Kidney (tissue), 14 donors: Measurements from ENCODE around the gene ACOX3. TPM values are rescaled to one million over a fixed set of nuclear protein-coding genes. Genes with fewer than 3 reads are reported as not detected.
A peak's percentile ranks its signal among the peaks of the same experiment; 100 is the strongest.

Experiments
- DNase-seq, 5 donors: peaks; one replicate each; pipeline ENCODE4 v3.0.0-alpha.2; 2013 to 2020
- FAIRE-seq: peaks from 2 replicates; lab custom pipeline; 2012; peaks lifted over from hg19 to GRCh38; lab: Jason Lieb, UNC
- H3K27ac ChIP-seq, 2 donors: one replicate each; pipeline ENCODE4 v1.7.0; 2013; ENCODE audit warnings: low read depth in 2 of 2, low read length in 2 of 2, inconsistent platforms in 1 of 2
- H3K27me3 ChIP-seq: one replicate; pipeline ENCODE4 v1.7.1; 2013; ENCODE audit warnings: low read length, inconsistent platforms; ENCODE audit not compliant: control insufficient read depth, insufficient read depth
- H3K36me3 ChIP-seq, 3 donors: one replicate each; pipeline versions ENCODE4 v1.7.0 to v1.7.1; 2013; ENCODE audit warnings: low read length in 3 of 3, control low read depth in 1 of 3, inconsistent platforms in 1 of 3; ENCODE audit not compliant: insufficient read depth in 3 of 3, control insufficient read depth in 2 of 3
- H3K4me1 ChIP-seq, 3 donors: one replicate each; pipeline versions ENCODE4 v1.7.0 to v1.7.1; 2013; ENCODE audit warnings: low read length in 3 of 3, inconsistent platforms in 1 of 3, low read depth in 1 of 3; ENCODE audit not compliant: control insufficient read depth in 2 of 3, insufficient read depth in 2 of 3
- H3K4me3 ChIP-seq, 3 donors: one replicate each; pipeline versions ENCODE4 v1.7.0 to v1.8.1; 2013; ENCODE audit warnings: low read length in 3 of 3, control low read depth in 1 of 3, inconsistent platforms in 1 of 3
- H3K9ac ChIP-seq, 3 donors: one replicate each; pipeline versions ENCODE4 v1.7.0 to v1.7.1; 2013; ENCODE audit warnings: low read length in 3 of 3, control low read depth in 1 of 3, inconsistent platforms in 1 of 3
- H3K9me3 ChIP-seq, 3 donors: one replicate each; pipeline versions ENCODE4 v1.7.0 to v1.7.1; 2013; ENCODE audit warnings: low read length in 3 of 3, control low read depth in 1 of 3, inconsistent platforms in 1 of 3; ENCODE audit not compliant: control insufficient read depth in 2 of 3, insufficient read depth in 1 of 3
- CTCF ChIP-seq: IDR thresholded peaks from 3 replicates; pipeline ENCODE4 v1.5.1; 2012; ENCODE audit warnings: mild to moderate bottlenecking, moderate library complexity, borderline replicate concordance; ENCODE audit not compliant: insufficient read depth; ENCODE audit errors: extremely low read depth
- intact Hi-C: fragments of 100-400 bp; cut with DNase I; formaldehyde crosslinking; loops from one replicate; pipeline ENCODE4 v1.11.1; 2022
- polyA plus RNA-seq: library from polyadenylated mRNA; stranded (reverse); fragments of 350-450 nt; fragmentation: Illumina TruSeq; extraction: RNeasy Lipid Tissue Mini Kit (QIAGEN cat#74804); gene quantifications from one replicate; pipeline ENCODE4 v1.2.3, GENCODE V29; 2014; ENCODE audit warnings: low read depth, low replicate concordance; ENCODE audit not compliant: insufficient read depth
- total RNA-seq: library from RNA; stranded (reverse); fragmentation: NEBNext Ultra II Directional; extraction: Animal tissue kit (Norgen Biotek cat#: 25700); gene quantifications from one replicate; pipeline ENCODE4 v1.2.1, GENCODE V29; 2021
- donor health status: control.
- donor health status: control.
- donor health status: control.
- donor health status: control.
- donor health status: control.
- donor health status: DM: yes; HTN: yes; CAD: no.
- donor health status: Normal renal cell carcinoma (clear cell type).

Gene ACOX3
- total and polyA plus RNA-seq, 2 donors from 2014 or later = 10.1 to 21.7 TPM

- peak in 1 of 5 donors; percentile 55 for DNase-seq
- FAIRE-seq = no peak
These were observed 59.8 kb downstream of the ACOX3 start for GRCh38 chr4:8380511-8381415.

GRCh38 chr4:8379771-8380170, 60.8 kb downstream of the ACOX3 start:
- no peak for FAIRE-seq
- H3K27ac ChIP-seq = no peak overlapping the region
- no peak overlapping the region for H3K9ac ChIP-seq
- no peaks in the 10 kb centered on the region for H3K9me3 ChIP-seq
- intact Hi-C loops = no loop called here
- TF ChIP-seq CTCF = no peak
- H3K4me1 ChIP-seq = peaks cover 0 to 2% (median 0%) of the 10 kb centered on the region in 3 donors
- H3K36me3 ChIP-seq = peaks cover 0 to 4% (median 3%) of the 10 kb centered on the region in 3 donors
- DNase-seq = peak in 1 of 5 donors; percentile 14
- H3K4me3 ChIP-seq = no peak overlapping the region
- H3K27me3 ChIP-seq = no peaks in the 10 kb centered on the region

More at GRCh38 chr4:8380511-8381415, 59.8 kb downstream of the ACOX3 start:
- TF ChIP-seq CTCF = no peak
- no peaks in the 10 kb centered on the region for H3K9me3 ChIP-seq
- H3K4me1 ChIP-seq = peaks cover 0 to 2% (median 0%) of the 10 kb centered on the region in 3 donors
- intact Hi-C loops = no loop called here
- no peak overlapping the region for H3K4me3 ChIP-seq
- no peaks in the 10 kb centered on the region for H3K27me3 ChIP-seq
- H3K36me3 ChIP-seq = peaks cover 0 to 4% (median 3%) of the 10 kb centered on the region in 3 donors
- no peak overlapping the region for H3K9ac ChIP-seq
- H3K27ac ChIP-seq = no peak overlapping the region

GRCh38 chr4:8379281-8379680, 61.2 kb downstream of the ACOX3 start:
- DNase-seq (no peak), FAIRE-seq (no peak)
- no peaks in the 10 kb centered on the region for H3K27me3 ChIP-seq

More at GRCh38 chr4:8379281-8379680, 61.2 kb downstream of the ACOX3 start:
- Histone ChIP-seq H3K27ac (no peak overlapping the region), H3K4me1 (peaks cover 0 to 2% (median 0%) of the 10 kb centered on the region in 3 donors), H3K36me3 (peaks cover 0 to 4% (median 3%) of the 10 kb centered on the region in 3 donors), H3K9ac (no peak overlapping the region), H3K4me3 (no peak overlapping the region), H3K9me3 (no peaks in the 10 kb centered on the region)
- intact Hi-C loops = no loop called here
- TF ChIP-seq CTCF = no peak
